HG03095 (cell line): ENCODE results near the gene COMTD1.

Experiments
- ATAC-seq: cut with Tn5 transposase; IDR thresholded peaks from one replicate; pipeline ENCODE4 v1.9.1; 2021; ENCODE audit warnings: moderate library complexity; ENCODE audit not compliant: unreplicated experiment

COMTD1 gene

GRCh38 chr10:75245354-75246250, 9.8 kb upstream of the COMTD1 start:
- no peak for ATAC-seq

- no peak for ATAC-seq
Observed at GRCh38 chr10:75244487-75245353, 9.0 kb upstream of the COMTD1 start.

GRCh38 chr10:75243426-75243825, 7.7 kb upstream of the COMTD1 start:
- ATAC-seq: no peak

- ATAC-seq: no peak
Observed at GRCh38 chr10:75240329-75241076, 4.7 kb upstream of the COMTD1 start.

- ATAC-seq: no peak
Observed at GRCh38 chr10:75239096-75239790, 3.5 kb upstream of the COMTD1 start.

- no peak for ATAC-seq
Observed at GRCh38 chr10:75238182-75239095, 2.7 kb upstream of the COMTD1 start.

- ATAC-seq: no peak
Observed at GRCh38 chr10:75236178-75236825, 545 bp upstream of the COMTD1 start.

GRCh38 chr10:75234683-75235374, 928 bp downstream of the COMTD1 start:
- peak; percentile 2 for ATAC-seq

- ATAC-seq: peak; percentile 51
Observed at GRCh38 chr10:75234017-75234682, 1.6 kb downstream of the COMTD1 start.

- ATAC-seq: no peak
Observed at GRCh38 chr10:75233444-75234016, 2.2 kb downstream of the COMTD1 start.

GRCh38 chr10:75231672-75232581, 3.8 kb downstream of the COMTD1 start:
- no peak for ATAC-seq

- ATAC-seq: no peak
Observed at GRCh38 chr10:75230600-75231038, 5.1 kb downstream of the COMTD1 start.

- ATAC-seq: no peak
Observed at GRCh38 chr10:75229971-75230370, 5.8 kb downstream of the COMTD1 start.

- no peak for ATAC-seq
Observed at GRCh38 chr10:75228834-75229233, 6.9 kb downstream of the COMTD1 start.

GRCh38 chr10:75228278-75228677, 7.5 kb downstream of the COMTD1 start:
- no peak for ATAC-seq

- no peak for ATAC-seq
Observed at GRCh38 chr10:75226656-75227055, 9.1 kb downstream of the COMTD1 start.
